ENCODE data around the gene OARD1. TPM values are rescaled to one million over a fixed set of nuclear protein-coding genes. Genes with fewer than 3 reads are reported as not detected.

The OARD1 gene
- total RNA-seq, 4 donors from 2014 or later, result 23.6 to 31.7 (median 25.4) TPM

GRCh38 chr6:41064841-41065240 is 7.3 kb downstream of the OARD1 start:
- H3K27ac ChIP-seq, result peak overlapping the region in 1 of 3 donors; percentile 32
- no peak overlapping the region for H3K4me3 ChIP-seq (replicated peaks in 1 of 3)
- no peaks in the 10 kb centered on the region for H3K9me3 ChIP-seq
- H3K4me1 ChIP-seq, result peaks cover 16 to 25% of the 10 kb centered on the region in 2 donors
- H3K27me3 ChIP-seq, result no peaks in the 10 kb centered on the region
- intact Hi-C loops (cut with DNase I), result loop anchor here (10.0 kb wide), 1 partner anchor 60 kb away; no protein-coding TSS in a partner anchor
- TF ChIP-seq CTCF (IDR thresholded peaks at IDR 0.05) (no peak), POLR2A (IDR thresholded peaks at IDR 0.05) (no peak)
- no peak for DNase-seq
- H3K36me3 ChIP-seq, result no peaks in the 10 kb centered on the region
- 87 to 88% methylated on average over 5 of the region's 5 CpGs for WGBS, 2 donors

DNA sequence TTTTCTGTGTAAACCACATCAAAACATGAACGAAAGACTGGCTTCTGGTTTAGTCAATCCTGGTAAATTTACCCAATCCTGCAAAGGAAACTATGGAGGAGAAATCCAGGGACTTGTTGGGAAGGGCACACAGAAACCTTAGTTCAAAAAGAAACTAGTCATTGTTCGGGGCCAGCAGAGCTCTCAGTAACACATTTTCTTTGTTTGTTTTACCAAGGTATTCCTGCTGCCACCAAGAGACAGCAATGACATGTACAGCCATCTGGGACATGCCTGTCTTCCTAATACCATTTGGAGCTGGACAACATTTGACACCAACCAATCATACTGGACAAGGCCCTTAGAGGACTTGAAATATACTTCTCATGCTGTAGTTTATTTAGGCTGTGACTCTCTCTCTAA is 8.3 kb downstream of the OARD1 start:
- DNase-seq, result peak in 1 of 2 donors; percentile 16
- Histone ChIP-seq H3K4me1 (peaks cover 16 to 25% of the 10 kb centered on the region in 2 donors), H3K4me3 (replicated peaks in 1 of 3) (no peak overlapping the region), H3K36me3 (no peaks in the 10 kb centered on the region), H3K27ac (peak overlapping the region; percentile 5 to 32 (median 20)), H3K9me3 (no peaks in the 10 kb centered on the region), H3K27me3 (no peaks in the 10 kb centered on the region)
- WGBS, 2 donors, result 61 to 68% methylated on average over 2 of the region's 2 CpGs
- no peak for TF ChIP-seq CTCF (IDR thresholded peaks at IDR 0.05)
- no peak for TF ChIP-seq POLR2A (IDR thresholded peaks at IDR 0.05)
- intact Hi-C loops (cut with DNase I), result loop anchor here (10.0 kb wide), 1 partner anchor 59 kb away; no protein-coding TSS in a partner anchor

- intact Hi-C loops (cut with DNase I), result loop anchor here (10.0 kb wide), 1 partner anchor 57 kb away; no protein-coding TSS in a partner anchor
- WGBS, 2 donors, result 91 to 93% methylated on average over 1 of the region's 1 CpG
- no peak for TF ChIP-seq CTCF (IDR thresholded peaks at IDR 0.05)
- TF ChIP-seq POLR2A (IDR thresholded peaks at IDR 0.05), result no peak
- Histone ChIP-seq H3K9me3 (no peaks in the 10 kb centered on the region), H3K27me3 (no peaks in the 10 kb centered on the region), H3K36me3 (no peaks in the 10 kb centered on the region), H3K4me1 (peaks cover 16 to 25% of the 10 kb centered on the region in 2 donors), H3K4me3 (replicated peaks in 1 of 3) (no peak overlapping the region), H3K27ac (no peak overlapping the region)
- DNase-seq, result no peak
These were observed 10.1 kb downstream of the OARD1 start for GRCh38 chr6:41062056-41062455.

- H3K4me1 ChIP-seq, result peaks cover 16 to 25% of the 10 kb centered on the region in 2 donors
- no peak for TF ChIP-seq CTCF (IDR thresholded peaks at IDR 0.05)
- TF ChIP-seq POLR2A (IDR thresholded peaks at IDR 0.05), result no peak
- WGBS, 2 donors, result 77 to 78% methylated on average over 13 of the region's 13 CpGs
- H3K27me3 ChIP-seq, result no peaks in the 10 kb centered on the region
- no peaks in the 10 kb centered on the region for H3K36me3 ChIP-seq
- no peaks in the 10 kb centered on the region for H3K9me3 ChIP-seq
- DNase-seq, result peak in 1 of 2 donors; percentile 28
- intact Hi-C loops (cut with DNase I), result loop anchor here (10.0 kb wide), 1 partner anchor 56 kb away; no protein-coding TSS in a partner anchor
- no peak overlapping the region for H3K4me3 ChIP-seq (replicated peaks in 1 of 3)
- peak overlapping the region; percentile 44 to 59 (median 58) for H3K27ac ChIP-seq
These were observed 10.9 kb downstream of the OARD1 start for GRCh38 chr6:41061196-41061726.

- intact Hi-C loops (cut with DNase I), result no loop called here
- H3K27ac ChIP-seq, result peak overlapping the region in 1 of 3 donors; percentile 53
- 78 to 100% methylated on average over 1 of the region's 1 CpG for WGBS, 2 donors
These were observed 12.6 kb downstream of the OARD1 start for GRCh38 chr6:41059556-41059955.

More at GRCh38 chr6:41059556-41059955, 12.6 kb downstream of the OARD1 start:
- Histone ChIP-seq H3K36me3 (no peaks in the 10 kb centered on the region), H3K27me3 (no peaks in the 10 kb centered on the region), H3K4me1 (peaks cover 16 to 25% of the 10 kb centered on the region in 2 donors), H3K9me3 (no peaks in the 10 kb centered on the region), H3K4me3 (replicated peaks in 1 of 3) (no peak overlapping the region)
- DNase-seq, result no peak
- TF ChIP-seq CTCF (IDR thresholded peaks at IDR 0.05) (no peak), POLR2A (IDR thresholded peaks at IDR 0.05) (no peak)
